ENCODE data around the gene EFCAB5.

GRCh38 chr17:30041551-30041950 is 100.1 kb downstream of the EFCAB5 start:
- TF ChIP-seq, protein P1, sequence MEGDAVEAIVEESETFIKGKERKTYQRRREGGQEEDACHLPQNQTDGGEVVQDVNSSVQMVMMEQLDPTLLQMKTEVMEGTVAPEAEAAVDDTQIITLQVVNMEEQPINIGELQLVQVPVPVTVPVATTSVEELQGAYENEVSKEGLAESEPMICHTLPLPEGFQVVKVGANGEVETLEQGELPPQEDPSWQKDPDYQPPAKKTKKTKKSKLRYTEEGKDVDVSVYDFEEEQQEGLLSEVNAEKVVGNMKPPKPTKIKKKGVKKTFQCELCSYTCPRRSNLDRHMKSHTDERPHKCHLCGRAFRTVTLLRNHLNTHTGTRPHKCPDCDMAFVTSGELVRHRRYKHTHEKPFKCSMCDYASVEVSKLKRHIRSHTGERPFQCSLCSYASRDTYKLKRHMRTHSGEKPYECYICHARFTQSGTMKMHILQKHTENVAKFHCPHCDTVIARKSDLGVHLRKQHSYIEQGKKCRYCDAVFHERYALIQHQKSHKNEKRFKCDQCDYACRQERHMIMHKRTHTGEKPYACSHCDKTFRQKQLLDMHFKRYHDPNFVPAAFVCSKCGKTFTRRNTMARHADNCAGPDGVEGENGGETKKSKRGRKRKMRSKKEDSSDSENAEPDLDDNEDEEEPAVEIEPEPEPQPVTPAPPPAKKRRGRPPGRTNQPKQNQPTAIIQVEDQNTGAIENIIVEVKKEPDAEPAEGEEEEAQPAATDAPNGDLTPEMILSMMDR (IDR thresholded peaks at IDR 0.05; ENCODE audit: borderline replicate concordance, extremely low read depth, low read length, poor library complexity, severe bottlenecking): no peak
- TF ChIP-seq EZH2 (IDR thresholded peaks at IDR 0.05; ENCODE audit: borderline replicate concordance, low read depth, low read length, severe bottlenecking): no peak

Data from DND-41 (cell line).